Stimulated activated naive CD4-positive, alpha-beta T cell treated with Interleukin-2 at 50 U/mL for 16 hours (primary cell): ENCODE data around the gene ADCYAP1R1.
"Not testable (repeated sequence)": the region's sequence is repeated elsewhere in the genome, so short reads cannot be mapped to it uniquely, and the experiment has no call there.

Source experiments
- DNase-seq: peaks from one replicate; lab custom pipeline; 2025; lab: John Stamatoyannopoulos, UW

The ADCYAP1R1 gene

DNA sequence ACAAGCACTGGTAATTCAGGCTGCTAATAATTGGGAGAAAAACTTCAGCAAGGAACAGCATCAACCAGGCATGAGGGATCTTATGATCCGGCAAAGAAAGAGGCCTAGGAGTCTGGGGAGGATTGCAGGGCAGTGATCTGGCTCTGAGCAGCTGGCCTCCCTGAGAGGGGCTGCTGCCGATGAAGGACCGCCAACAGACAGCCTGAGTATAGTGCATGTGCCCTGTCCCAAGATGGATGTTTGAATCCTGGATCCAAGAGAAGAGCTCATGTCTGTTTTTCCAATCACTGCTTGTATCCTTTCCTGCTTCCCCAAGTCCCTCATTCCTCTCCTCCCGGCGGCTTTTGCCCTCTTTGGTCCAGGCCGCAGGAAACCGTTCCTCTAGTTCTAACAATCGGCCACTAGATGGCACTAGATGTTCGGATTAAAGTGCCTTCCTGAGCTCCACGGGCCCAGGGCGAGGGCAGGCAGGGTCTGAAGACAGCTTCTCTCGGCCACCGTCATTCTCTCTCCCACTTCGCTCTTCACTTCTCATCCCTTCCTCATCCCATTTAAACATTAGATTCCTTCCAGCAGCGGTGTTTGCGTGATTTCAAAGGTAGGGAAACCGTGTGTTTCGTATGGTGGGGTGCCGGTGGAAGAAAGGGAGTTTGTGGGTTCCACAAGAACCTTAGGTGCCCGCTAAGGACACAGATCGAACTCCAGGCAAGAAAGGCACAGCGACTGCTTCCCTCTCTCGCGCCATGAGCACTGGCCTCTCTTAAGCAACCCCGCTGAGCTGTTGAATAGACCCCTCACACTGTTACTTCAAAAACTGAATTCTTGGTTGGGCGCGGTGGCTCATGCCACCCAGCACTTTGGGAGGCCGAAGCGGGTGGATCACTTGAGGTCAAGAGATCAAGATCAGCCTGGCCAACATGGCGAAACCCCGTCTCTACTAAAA lies 82.4 kb downstream of the ADCYAP1R1 start:
- DNase-seq: peak; percentile 10

- DNase-seq: no peak
Measured at GRCh38 chr7:31137234-31137633, 85.1 kb downstream of the ADCYAP1R1 start.

GRCh38 chr7:31145339-31145738 lies 93.2 kb downstream of the ADCYAP1R1 start:
- no peak for DNase-seq

DNA sequence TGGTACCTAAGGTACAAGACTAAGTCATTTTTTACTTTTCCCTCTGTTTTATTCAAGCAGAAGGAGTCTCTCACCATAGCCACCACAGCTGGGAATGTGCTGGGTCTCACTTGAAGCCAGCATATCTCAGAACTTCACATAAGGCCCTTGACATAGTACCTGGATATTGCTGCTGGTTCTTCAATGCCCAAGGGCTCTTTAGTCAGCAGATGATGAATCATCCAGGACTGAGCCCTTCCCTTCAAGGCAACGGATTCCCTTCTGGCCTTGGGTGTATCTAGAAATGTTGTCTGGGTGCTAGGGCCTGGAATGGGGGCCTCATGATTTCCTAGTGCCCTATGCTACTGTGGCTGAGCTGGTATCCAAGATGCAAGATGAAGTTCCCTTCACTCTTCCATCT lies 93.9 kb downstream of the ADCYAP1R1 start:
- DNase-seq: no peak

- no peak for DNase-seq
Measured at GRCh38 chr7:31146538-31146937, 94.4 kb downstream of the ADCYAP1R1 start.

DNA sequence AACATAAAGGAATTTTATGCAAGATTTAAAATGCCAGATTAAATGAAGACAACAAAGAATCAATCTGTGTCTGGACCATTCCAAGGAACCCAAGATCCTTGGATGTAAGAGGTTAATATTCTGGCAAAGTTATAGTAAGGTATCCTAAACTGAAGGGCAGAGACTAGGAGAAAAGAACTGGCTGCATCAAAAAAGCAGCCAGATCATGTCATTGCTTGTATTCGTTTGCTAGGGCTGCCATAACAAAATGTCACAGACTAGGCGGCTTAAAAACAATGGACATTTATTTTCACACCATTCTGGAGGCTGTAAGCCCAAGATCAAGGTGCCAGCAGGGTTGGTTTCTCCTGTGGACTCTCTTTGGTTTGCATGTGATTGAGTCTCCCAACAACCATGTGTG lies 99.7 kb downstream of the ADCYAP1R1 start:
- no peak for DNase-seq

- not testable (repeated sequence) for DNase-seq
Measured at GRCh38 chr7:31153318-31153717, 101.2 kb downstream of the ADCYAP1R1 start.

GRCh38 chr7:31160941-31161340 lies 108.8 kb downstream of the ADCYAP1R1 start:
- no peak for DNase-seq
